HG02970 (cell line): ENCODE measurements around the gene PHF24.
"Not testable (repeated sequence)": the region's sequence is repeated elsewhere in the genome, so short reads cannot be mapped to it uniquely, and the experiment has no call there.

ENCODE experiments used
- ATAC-seq: cut with Tn5 transposase; IDR thresholded peaks from one replicate; pipeline ENCODE4 v1.9.1; 2021; ENCODE audit warnings: mild to moderate bottlenecking, moderate library complexity, moderate number of reproducible peaks; ENCODE audit not compliant: unreplicated experiment, low FRiP score

The PHF24 gene

GRCh38 chr9:34996181-34996904 is 38.3 kb downstream of the PHF24 start:
- ATAC-seq = no peak

- no peak for ATAC-seq
Observed at GRCh38 chr9:34996905-34997279, 38.8 kb downstream of the PHF24 start.

GRCh38 chr9:34997379-34997781 is 39.3 kb downstream of the PHF24 start:
- ATAC-seq = no peak

GRCh38 chr9:34998266-34998665 is 40.2 kb downstream of the PHF24 start:
- ATAC-seq = no peak

- ATAC-seq = no peak
Observed at GRCh38 chr9:34999576-34999975, 41.5 kb downstream of the PHF24 start.

- no peak for ATAC-seq
Observed at GRCh38 chr9:35000535-35001284, 42.6 kb downstream of the PHF24 start.

GRCh38 chr9:35001285-35001677 is 43.2 kb downstream of the PHF24 start:
- ATAC-seq = no peak

- ATAC-seq = no peak
Observed at GRCh38 chr9:35001803-35002502, 43.9 kb downstream of the PHF24 start.

GRCh38 chr9:35002623-35003022 is 44.5 kb downstream of the PHF24 start:
- ATAC-seq = no peak

- ATAC-seq = not testable (repeated sequence)
Observed at GRCh38 chr9:35004299-35004698, 46.2 kb downstream of the PHF24 start.

GRCh38 chr9:35010351-35010958 is 52.4 kb downstream of the PHF24 start:
- no peak for ATAC-seq

GRCh38 chr9:35014517-35014916 is 56.4 kb downstream of the PHF24 start:
- ATAC-seq = no peak

- not testable (repeated sequence) for ATAC-seq
Observed at GRCh38 chr9:35023443-35023842, 65.4 kb downstream of the PHF24 start.

GRCh38 chr9:35026671-35027070 is 68.6 kb downstream of the PHF24 start:
- ATAC-seq = no peak

GRCh38 chr9:35027374-35027773 is 69.3 kb downstream of the PHF24 start:
- no peak for ATAC-seq

GRCh38 chr9:35027860-35028259 is 69.8 kb downstream of the PHF24 start:
- ATAC-seq = no peak

GRCh38 chr9:35028341-35028740 is 70.3 kb downstream of the PHF24 start:
- no peak for ATAC-seq

- ATAC-seq = no peak
Observed at GRCh38 chr9:35029241-35029640, 71.2 kb downstream of the PHF24 start.

GRCh38 chr9:35029852-35030251 is 71.8 kb downstream of the PHF24 start:
- ATAC-seq = no peak
